Measurements from ENCODE around the gene F8. TPM values are rescaled to one million over a fixed set of nuclear protein-coding genes. Genes with fewer than 3 reads are reported as not detected.

Gene F8
- total and polyA plus RNA-seq, 12 donors: 13.4 to 78.1 (median 38.6) TPM

DNA sequence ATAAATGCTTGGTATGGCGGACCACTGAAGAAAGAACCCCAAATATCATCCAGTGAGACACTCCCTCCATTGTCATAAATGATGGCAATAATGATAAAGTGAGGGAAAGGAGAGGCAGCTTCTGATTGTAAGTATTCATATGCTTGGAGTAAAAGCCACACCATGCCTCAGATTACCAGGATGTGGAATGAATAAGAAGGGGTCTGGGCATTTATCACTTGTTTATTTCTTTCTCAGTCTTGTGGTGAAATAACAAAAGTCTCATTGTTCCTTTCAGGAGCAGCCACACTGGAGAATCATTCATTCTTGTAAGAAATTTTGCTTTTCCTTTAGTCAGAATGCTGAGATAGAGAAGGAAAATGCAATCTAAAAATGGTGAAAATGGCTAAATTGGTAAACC lies 21.7 kb downstream of the F8 start:
- H3K4me1 ChIP-seq (replicated peaks in 1 of 2): no peaks in the 10 kb centered on the region
- intact Hi-C loops (cut with DNase I): no loop called here
- TF ChIP-seq, protein P1, sequence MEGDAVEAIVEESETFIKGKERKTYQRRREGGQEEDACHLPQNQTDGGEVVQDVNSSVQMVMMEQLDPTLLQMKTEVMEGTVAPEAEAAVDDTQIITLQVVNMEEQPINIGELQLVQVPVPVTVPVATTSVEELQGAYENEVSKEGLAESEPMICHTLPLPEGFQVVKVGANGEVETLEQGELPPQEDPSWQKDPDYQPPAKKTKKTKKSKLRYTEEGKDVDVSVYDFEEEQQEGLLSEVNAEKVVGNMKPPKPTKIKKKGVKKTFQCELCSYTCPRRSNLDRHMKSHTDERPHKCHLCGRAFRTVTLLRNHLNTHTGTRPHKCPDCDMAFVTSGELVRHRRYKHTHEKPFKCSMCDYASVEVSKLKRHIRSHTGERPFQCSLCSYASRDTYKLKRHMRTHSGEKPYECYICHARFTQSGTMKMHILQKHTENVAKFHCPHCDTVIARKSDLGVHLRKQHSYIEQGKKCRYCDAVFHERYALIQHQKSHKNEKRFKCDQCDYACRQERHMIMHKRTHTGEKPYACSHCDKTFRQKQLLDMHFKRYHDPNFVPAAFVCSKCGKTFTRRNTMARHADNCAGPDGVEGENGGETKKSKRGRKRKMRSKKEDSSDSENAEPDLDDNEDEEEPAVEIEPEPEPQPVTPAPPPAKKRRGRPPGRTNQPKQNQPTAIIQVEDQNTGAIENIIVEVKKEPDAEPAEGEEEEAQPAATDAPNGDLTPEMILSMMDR (IDR thresholded peaks at IDR 0.05): no peak
- TF ChIP-seq POLR2A (IDR thresholded peaks at IDR 0.05): no peak
- H3K4me3 ChIP-seq: no peak overlapping the region
- no peaks in the 10 kb centered on the region for H3K27me3 ChIP-seq
- H3K9me3 ChIP-seq (replicated peaks in 1 of 3): no peaks in the 10 kb centered on the region
- no peak for DNase-seq
- no peak overlapping the region for H3K27ac ChIP-seq
- 68 to 100% (median 82%) methylated on average over 1 of the region's 1 CpG for WGBS, 4 donors
- no peaks in the 10 kb centered on the region for H3K36me3 ChIP-seq (replicated peaks in 1 of 2)

DNA sequence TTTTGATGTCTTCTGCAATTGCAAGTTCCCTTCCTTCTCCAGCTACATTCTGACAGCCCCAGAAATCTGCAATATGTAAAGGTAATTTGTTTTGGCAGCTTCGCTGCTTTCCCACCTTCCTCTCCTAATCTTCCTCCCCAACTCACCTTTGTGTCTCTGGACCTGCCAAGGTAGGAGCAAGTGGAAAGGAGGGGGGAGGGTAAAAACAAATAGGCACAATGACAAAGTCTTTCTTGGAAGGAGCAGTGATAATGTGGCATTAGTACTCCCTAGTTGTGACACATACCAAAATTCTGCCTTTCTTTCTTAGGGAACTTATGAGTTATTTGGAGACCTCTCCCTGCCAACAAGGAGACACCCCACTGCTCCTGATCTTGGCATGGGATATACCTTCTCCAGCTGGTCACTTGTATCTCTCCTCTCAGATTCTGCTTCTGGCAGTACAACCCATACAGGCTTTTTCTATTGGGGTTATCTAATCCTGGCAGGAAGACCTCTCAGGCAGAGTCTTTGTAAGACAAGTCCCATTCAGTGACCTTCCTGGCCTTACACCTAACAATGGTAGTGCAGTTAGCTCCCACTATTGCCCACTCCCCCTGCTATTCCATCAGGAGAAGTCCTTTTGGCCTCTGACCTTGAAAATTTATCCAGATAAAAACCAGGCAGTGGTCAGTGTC lies 24.2 kb downstream of the F8 start:
- Histone ChIP-seq H3K36me3 (replicated peaks in 1 of 2) (no peaks in the 10 kb centered on the region), H3K27me3 (no peaks in the 10 kb centered on the region), H3K4me3 (no peak overlapping the region), H3K4me1 (replicated peaks in 1 of 2) (no peaks in the 10 kb centered on the region), H3K27ac (no peak overlapping the region), H3K9me3 (replicated peaks in 1 of 3) (no peaks in the 10 kb centered on the region)
- TF ChIP-seq, protein P1 (IDR thresholded peaks at IDR 0.05): no peak
- TF ChIP-seq POLR2A (IDR thresholded peaks at IDR 0.05): no peak
- intact Hi-C loops (cut with DNase I): no loop called here
- 63 to 100% (median 82%) methylated on average over 1 of the region's 1 CpG for WGBS, 4 donors
- DNase-seq: no peak

- Histone ChIP-seq H3K4me1 (replicated peaks in 1 of 2) (peaks cover 0 to 6% of the 10 kb centered on the region in 2 donors), H3K36me3 (replicated peaks in 1 of 2) (no peaks in the 10 kb centered on the region), H3K9me3 (replicated peaks in 1 of 3) (no peaks in the 10 kb centered on the region), H3K27ac (no peak overlapping the region), H3K27me3 (no peaks in the 10 kb centered on the region), H3K4me3 (no peak overlapping the region)
- TF ChIP-seq, protein P1 (IDR thresholded peaks at IDR 0.05): no peak
- no peak for TF ChIP-seq POLR2A (IDR thresholded peaks at IDR 0.05)
- WGBS, 4 donors: 91 to 97% (median 92%) methylated on average over 1 of the region's 1 CpG
- no peak for DNase-seq
- intact Hi-C loops (cut with DNase I): no loop called here
These were observed 31.0 kb downstream of the F8 start for GRCh38 chrX:154991476-154991875.

DNA sequence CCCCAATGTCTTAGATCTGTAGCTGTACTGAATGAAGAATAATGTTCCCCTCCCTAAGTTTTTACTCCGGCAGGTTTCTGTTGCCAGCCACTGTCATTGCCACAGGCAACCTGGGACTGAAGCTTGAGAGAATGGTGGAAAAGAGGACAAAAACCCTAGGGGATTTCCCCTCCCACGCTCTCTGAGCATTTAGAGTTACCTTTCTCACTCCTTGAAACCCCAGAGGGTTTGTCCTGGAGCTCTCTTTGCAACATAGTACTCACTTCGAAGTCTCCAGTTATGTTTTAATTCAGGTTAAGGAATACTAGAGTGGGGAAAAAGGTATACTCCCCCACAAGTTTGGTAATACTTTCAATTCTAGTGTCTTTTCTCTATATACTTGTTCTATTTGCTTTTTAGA lies 31.5 kb downstream of the F8 start:
- 64 to 96% (median 81%) methylated on average over 3 of the region's 3 CpGs for WGBS, 4 donors
- no peak overlapping the region for H3K27ac ChIP-seq
- DNase-seq: no peak
- H3K36me3 ChIP-seq (replicated peaks in 1 of 2): no peaks in the 10 kb centered on the region
- no peak for TF ChIP-seq POLR2A (IDR thresholded peaks at IDR 0.05)
- TF ChIP-seq, protein P1 (IDR thresholded peaks at IDR 0.05): no peak
- no peaks in the 10 kb centered on the region for H3K27me3 ChIP-seq
- peaks cover 0 to 6% of the 10 kb centered on the region in 2 donors for H3K4me1 ChIP-seq (replicated peaks in 1 of 2)
- no peak overlapping the region for H3K4me3 ChIP-seq
- intact Hi-C loops (cut with DNase I): no loop called here
- no peaks in the 10 kb centered on the region for H3K9me3 ChIP-seq (replicated peaks in 1 of 3)
